Astrocyte of the spinal cord (primary cell): ENCODE measurements around the gene TMEM179.

Experiments used
- DNase-seq: peaks from one replicate; pipeline ENCODE4 v3.0.0; 2011; ENCODE audit warnings: low read depth, low spot score
- H3K4me3 ChIP-seq: 2 replicates; pipeline ENCODE4 v1.5.1; 2011; ENCODE audit warnings: low read depth, mild to moderate bottlenecking, low read length, moderate library complexity
- in situ Hi-C: cut with HindIII; loops from 2 replicates; pipeline ENCODE4 v1.10.0; 2017; ENCODE audit warnings: low sequenced_read_pairs
- TF ChIP-seq, protein P1 (sequence below): IDR thresholded peaks from 2 replicates; pipeline ENCODE4 v1.5.1; 2012; ENCODE audit warnings: low read depth, mild to moderate bottlenecking, low read length, inconsistent platforms

The TMEM179 gene

DNA sequence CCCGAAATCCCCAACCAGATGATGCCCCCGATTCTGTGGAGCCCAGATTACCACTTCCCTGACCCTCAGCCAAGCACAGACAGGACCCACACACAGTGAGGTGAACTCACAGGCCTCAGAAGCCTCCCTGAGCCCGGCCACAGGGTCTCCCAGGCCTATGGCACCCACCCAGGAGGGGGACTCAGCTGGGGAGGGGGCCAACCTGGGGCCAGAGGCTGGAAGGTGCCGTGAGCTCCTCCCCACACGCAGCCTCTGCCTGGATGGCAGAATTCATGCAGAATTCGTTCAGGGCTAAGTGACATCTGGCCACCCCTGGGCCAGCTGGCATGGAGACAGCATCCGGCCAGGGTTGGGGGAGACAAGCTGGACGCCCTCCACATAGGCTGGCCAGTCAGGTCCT, 11.8 kb downstream of the TMEM179 start:
- no peak for DNase-seq
- in situ Hi-C loops, result no loop called here
- TF ChIP-seq, protein P1, sequence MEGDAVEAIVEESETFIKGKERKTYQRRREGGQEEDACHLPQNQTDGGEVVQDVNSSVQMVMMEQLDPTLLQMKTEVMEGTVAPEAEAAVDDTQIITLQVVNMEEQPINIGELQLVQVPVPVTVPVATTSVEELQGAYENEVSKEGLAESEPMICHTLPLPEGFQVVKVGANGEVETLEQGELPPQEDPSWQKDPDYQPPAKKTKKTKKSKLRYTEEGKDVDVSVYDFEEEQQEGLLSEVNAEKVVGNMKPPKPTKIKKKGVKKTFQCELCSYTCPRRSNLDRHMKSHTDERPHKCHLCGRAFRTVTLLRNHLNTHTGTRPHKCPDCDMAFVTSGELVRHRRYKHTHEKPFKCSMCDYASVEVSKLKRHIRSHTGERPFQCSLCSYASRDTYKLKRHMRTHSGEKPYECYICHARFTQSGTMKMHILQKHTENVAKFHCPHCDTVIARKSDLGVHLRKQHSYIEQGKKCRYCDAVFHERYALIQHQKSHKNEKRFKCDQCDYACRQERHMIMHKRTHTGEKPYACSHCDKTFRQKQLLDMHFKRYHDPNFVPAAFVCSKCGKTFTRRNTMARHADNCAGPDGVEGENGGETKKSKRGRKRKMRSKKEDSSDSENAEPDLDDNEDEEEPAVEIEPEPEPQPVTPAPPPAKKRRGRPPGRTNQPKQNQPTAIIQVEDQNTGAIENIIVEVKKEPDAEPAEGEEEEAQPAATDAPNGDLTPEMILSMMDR, result no peak
- no peak overlapping the region for H3K4me3 ChIP-seq

DNA sequence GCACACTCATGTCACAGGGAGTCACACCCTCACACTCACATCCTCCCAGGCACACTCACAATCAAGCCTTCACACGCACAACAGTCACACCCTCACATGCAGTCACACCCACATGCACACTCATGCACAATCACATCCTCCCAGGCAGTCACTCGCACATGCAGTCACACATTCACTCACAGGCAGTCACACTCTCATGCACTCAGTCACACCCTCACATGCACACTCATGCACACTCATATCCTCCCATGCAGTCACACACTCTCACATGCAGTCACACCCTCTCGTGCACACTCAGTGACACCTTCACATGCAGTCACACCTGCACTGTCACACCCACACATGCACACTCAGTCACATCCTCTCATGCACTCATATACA, 12.3 kb downstream of the TMEM179 start:
- DNase-seq, result no peak
- TF ChIP-seq, protein P1, result no peak
- in situ Hi-C loops, result no loop called here
- no peak overlapping the region for H3K4me3 ChIP-seq

DNA sequence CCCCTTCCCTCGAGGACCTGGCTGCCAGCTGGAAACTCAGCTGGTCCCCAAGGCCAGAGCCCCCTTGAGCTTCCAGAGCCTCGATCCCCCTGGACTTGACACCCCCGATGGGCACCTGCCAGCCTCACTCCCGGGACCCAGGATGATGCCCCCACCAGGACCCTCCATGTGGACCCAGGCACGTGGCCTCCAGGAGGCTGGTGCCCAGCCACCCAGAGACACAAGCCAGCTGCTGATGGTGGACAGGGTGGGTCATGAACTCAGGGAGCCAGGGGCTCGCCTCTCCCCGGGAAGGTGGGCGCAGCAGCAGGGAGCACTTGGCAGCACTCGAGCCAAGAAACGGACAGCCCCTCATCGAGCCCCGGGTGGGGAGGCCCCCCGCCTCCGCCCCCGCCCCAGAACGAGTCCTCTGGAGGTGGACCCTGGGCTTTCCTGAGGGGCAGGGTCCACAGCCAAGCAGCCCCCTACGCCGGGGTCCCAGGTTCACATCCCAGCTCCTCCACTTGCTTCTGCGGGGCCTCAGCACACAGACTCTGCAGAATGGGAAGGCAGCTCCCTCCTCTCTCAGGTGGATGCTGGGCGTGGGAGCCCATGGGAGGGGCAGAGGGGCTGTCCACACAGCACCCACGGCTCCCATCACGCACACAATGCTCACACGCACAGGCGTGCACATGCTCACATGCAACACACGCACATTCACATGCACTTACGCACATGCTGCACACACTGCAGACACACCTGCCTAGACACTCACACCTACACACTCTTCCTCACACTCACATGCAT, 12.9 kb downstream of the TMEM179 start:
- TF ChIP-seq, protein P1, result no peak
- no peak overlapping the region for H3K4me3 ChIP-seq
- DNase-seq, result no peak
- in situ Hi-C loops, result no loop called here

DNA sequence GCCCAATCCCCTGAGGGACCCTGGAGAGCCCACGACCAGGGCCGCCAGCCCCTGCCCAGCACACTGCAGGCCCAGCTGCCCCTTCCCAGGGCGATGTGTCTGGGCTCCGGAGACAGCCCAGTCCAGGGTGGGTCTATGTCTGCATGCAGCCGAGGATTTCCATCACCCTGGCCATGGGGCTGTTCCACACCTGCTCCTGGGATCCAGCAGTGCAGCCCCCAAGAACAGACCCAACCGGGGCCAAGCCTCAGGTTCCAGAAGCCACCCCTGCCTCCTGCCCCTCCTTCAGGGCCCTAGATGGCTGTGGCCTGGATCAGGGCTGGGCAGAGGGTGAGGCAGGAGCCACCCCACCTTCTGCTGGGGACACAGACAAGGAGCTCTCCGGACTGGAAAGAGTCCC, 13.5 kb downstream of the TMEM179 start:
- in situ Hi-C loops, result no loop called here
- no peak for DNase-seq
- TF ChIP-seq, protein P1, result no peak
- no peak overlapping the region for H3K4me3 ChIP-seq

DNA sequence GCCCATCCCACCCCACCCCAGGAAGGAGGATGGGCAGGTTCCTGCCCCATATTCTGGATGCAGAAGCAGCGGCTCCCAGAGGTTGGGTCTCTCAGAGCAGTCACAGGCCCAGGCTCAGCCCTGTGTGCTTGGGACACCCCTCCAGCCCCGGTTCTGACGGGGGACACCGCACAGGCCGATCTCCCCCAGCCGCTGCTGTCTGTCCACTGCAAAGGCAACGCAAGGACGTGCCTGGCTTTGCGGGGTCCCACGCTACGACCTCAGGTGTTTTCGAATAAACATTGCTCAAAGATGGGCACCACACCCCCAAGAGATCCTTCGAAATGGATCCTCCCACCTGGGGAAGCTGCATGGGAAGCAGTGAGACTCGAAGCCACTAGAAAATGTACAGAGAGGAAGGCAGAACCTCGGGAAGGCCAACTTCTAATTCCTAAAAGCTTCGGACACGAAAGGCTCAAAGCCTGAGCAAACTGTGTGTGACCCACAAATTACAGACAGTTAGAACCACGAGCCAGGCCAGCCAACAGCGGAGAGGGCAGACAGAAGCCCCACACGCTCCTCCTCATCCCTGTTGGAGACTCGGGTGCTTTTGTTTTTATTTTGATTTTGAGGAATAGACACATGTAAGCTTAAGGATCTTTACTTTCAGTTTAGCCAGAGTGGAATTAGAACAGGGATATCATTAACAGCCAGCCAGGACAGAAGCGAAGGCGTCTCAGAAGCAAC, 14.2 kb downstream of the TMEM179 start:
- DNase-seq, result no peak
- H3K4me3 ChIP-seq, result no peak overlapping the region
- in situ Hi-C loops, result no loop called here
- TF ChIP-seq, protein P1, result no peak

DNA sequence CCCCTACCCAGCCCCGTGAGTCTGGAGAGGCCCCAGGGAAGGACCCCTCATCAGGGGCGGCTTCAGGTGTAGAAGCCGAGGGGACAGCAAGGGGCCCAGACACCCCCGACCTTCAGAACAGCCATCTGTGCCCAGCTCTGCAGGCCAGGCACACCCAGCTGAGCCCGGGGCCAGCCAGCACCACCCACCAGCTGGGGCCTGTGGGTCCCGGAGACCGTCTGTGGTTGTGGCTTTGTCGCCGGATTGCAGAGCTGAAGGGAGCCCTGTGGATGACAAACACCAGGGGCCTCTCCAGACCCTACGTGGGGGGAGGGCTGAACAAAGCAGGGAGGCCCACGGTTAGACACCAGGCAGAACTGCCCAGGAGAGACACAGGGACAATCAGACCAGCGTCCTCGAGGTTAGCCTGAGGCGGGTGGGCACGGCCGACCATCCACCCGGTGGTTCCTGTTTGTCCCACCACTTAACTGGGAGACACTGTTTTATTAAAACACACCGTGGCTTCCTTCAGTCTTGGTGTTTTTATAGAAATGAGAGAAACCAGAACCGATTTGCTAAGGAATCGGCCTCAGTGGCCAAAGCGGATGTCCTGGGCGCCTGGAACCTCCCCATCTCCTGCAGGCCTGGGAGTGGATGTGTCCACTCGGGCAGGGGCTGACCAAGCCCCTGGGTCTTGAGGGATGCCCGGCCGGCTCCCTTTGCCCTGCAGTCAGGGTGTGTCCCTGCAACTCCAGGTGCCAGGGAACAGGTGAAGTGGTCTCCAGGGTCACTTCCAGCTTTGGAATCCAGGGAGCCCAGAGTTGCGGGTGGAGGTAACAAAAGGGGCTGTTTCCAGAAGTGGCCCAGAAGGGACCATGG, 15.0 kb downstream of the TMEM179 start:
- TF ChIP-seq, protein P1, result no peak
- no peak for DNase-seq
- H3K4me3 ChIP-seq, result no peak overlapping the region
- in situ Hi-C loops, result no loop called here
